HG02610 (cell line): Measurements from ENCODE around the gene SYNRG.
"Not testable (repeated sequence)": the region's sequence is repeated elsewhere in the genome, so short reads cannot be mapped to it uniquely, and the experiment has no call there.

Experiments used
- ATAC-seq: cut with Tn5 transposase; IDR thresholded peaks from one replicate; pipeline ENCODE4 v1.9.1; 2021; ENCODE audit warnings: mild to moderate bottlenecking, moderate library complexity; ENCODE audit not compliant: unreplicated experiment

The SYNRG gene

GRCh38 chr17:37546302-37546701 lies 62.9 kb downstream of the SYNRG start:
- ATAC-seq: no peak

DNA sequence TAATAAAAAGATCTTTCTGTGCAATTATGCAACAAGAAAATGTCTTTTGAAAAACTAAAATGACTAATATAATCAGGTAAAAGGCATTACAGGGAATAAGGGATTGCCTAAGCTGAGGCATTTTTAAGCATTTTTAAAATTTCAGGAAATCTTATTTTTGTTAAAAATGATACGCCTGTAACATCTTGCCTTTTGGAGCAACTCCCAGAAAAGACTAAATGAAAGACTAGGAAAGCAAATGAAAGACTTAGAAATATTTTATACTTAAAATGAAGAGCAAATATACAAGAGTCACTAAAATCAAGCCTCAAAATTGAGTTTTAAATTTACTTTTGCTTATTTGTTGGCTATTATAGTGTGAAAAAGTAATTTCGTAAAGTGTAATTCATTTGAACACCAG lies 63.7 kb downstream of the SYNRG start:
- ATAC-seq: no peak

DNA sequence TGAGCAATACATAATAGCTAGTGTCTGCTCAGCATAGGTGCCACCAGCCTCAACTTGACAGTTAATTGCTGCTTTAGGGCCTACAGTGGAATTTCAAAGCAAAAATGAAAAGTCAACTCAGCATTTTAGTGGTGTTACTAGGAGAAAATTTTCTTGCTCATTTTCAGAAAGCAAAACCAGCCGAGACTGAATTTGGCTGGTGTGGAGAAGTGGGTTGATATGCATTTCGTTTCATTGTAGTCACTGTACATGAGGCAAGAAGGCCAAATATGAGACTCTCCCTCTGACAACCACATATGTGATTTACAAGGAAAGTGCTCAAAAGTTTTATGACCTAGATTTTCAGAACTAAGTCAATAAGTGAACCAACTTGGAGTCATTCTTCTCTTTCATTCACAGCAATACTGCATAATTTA lies 65.6 kb downstream of the SYNRG start:
- no peak for ATAC-seq

- ATAC-seq: no peak
These were observed 67.1 kb downstream of the SYNRG start for GRCh38 chr17:37541880-37542660.

DNA sequence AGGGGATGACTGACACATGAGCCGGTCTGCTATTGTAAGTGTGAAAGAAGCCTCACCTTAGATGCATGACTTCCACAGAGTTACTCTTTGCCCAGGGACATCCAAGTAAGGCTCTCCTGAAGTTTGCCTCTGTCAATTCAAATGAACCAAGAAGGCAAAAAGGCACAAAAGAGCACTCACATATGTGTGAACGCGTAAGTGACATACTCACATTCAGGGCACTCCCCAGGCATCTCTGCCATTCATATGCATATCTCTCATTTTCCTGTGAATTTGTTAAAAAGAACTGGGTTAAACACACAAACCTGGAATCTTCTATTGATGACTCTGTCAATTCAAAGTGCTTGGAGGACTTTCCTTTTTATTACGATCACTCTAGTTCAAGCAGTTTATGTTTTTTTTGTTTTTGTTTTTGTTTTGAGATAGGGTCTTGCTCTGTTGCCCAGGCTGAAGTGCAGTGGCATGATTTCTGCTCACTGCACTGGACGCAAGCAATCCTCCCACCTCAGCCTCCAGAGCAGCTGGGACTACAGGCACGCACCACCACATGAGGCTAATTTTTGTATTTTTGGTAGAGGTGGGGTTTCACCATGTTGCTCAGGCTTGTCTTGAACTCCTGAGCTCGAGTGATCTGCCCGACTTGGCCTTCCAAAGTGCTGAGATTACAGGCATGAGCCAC lies 70.1 kb downstream of the SYNRG start:
- no peak for ATAC-seq

GRCh38 chr17:37535906-37536305 lies 73.3 kb downstream of the SYNRG start:
- ATAC-seq: no peak

GRCh38 chr17:37532756-37533155 lies 76.5 kb downstream of the SYNRG start:
- no peak for ATAC-seq

GRCh38 chr17:37530420-37530819 lies 78.8 kb downstream of the SYNRG start:
- no peak for ATAC-seq

DNA sequence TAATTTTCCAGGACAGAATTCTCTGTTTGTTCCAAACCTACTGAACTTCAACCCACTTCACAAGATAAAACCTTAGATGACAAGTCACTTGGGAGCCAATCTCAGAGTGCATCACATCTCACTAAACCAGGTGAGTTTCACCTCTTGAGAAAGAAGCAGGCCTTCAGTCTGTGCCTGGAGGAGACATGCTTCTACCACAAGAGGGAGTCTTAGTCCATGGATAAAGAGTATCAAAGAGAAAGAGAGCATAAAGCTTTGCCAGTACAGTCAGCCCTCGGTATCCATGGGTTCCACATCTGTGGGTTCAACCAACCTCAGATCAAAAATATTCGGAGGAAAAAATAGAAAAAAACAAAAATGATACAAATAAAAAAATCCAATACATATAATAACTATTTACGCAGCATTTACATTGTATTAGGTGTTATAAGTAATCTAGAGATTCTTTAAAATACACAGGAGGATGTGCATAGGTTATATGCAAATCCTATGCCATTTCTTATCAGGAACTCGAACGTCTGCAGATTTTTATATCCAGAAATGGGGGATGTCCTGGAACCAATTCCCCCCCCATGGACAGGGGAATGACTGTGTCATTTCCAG lies 81.9 kb downstream of the SYNRG start:
- ATAC-seq: no peak

GRCh38 chr17:37523715-37524219 lies 85.5 kb downstream of the SYNRG start:
- no peak for ATAC-seq

DNA sequence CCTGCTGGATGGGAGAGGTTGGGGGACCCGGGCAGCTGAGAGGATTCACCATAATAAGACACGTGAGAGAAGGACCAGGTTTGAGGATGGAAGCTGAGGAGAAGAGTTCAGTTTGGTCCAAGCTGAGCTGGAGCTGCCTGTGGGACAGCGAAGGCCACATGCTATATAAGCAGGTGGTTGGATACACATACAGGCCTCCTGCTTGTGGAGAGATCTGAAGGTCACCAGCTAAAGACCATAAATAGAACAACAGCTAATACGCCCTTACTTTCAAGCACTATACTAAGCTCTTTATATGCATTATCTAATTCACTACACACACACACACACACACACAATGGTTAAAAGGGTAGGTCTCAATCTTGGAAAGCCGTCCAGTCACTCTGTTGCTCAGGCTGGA lies 87.4 kb downstream of the SYNRG start:
- ATAC-seq: no peak

DNA sequence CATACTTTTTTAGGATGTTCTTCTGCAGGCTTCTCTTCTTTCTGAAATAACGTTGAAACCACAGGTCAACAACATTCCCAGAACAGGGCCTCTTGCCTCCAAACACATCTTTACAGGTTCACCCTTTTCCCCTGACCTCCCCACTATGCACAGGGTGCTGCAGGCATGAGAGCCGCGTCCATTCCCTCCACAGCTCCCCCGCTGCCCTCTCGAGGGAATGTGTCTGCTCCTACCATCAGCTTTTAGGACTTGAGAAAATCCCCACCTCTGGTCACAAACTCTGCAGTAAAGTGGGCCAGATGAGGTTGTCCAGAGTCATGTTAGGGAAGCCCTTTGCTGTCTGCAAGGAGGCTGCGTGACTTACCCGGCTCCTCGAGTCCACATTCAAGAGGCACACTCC lies 89.0 kb downstream of the SYNRG start:
- no peak for ATAC-seq

DNA sequence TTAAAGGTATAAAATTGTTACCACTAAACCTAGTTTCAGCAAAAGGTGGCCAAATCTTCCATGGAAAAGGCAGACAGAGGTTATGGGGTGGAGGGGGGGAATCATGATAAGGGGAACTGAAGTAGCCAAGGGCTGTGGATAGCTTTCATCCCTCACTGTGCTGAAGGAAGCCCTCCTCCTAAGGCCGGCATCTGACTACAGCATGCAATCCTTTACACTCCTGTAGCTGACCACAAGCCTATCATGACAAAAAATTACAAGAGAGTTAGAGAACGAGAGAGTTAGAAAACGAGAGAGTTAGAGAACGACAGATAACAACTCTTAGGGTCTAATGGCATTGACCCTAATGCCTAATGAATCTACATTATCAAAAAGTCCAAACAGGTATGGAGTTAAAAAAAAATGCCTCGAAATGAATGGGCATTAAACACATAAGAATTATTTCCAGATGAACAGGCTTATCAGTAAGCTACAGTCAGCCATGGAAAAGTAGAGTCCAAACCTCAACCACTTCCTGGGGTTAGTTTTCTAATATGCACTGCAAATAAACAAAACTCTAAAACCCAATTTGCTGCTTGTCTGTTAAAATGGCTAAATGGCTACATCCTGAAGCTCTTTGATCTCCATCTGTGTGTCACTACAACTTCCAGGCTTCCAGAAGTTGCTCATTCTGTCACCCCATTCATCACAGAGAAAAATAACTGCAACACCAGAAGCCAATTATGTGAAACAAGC lies 89.8 kb downstream of the SYNRG start:
- ATAC-seq: no peak

- ATAC-seq: no peak
These were observed 90.4 kb downstream of the SYNRG start for GRCh38 chr17:37518826-37519225.

GRCh38 chr17:37517881-37518280 lies 91.3 kb downstream of the SYNRG start:
- no peak for ATAC-seq

GRCh38 chr17:37516127-37516571 lies 93.1 kb downstream of the SYNRG start:
- no peak for ATAC-seq

DNA sequence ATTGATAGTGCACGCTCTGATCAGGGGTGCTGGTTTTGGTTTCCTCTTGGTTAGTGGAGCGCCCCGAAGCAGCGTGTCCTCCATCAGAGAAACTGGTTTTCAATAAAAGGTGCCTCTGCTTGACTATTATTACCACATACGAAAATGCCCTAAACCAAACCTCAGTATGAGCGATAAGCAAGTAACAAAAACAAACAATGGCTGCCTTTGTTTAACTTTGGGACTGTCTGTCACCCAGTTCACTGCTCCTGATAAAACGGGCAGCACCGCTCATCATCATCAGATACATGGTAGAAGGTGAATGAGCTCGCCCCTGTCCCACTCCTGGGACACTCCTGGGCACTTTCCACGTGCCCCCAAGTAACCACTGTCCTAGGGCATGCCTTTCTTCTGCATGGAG lies 95.5 kb downstream of the SYNRG start:
- ATAC-seq: no peak

DNA sequence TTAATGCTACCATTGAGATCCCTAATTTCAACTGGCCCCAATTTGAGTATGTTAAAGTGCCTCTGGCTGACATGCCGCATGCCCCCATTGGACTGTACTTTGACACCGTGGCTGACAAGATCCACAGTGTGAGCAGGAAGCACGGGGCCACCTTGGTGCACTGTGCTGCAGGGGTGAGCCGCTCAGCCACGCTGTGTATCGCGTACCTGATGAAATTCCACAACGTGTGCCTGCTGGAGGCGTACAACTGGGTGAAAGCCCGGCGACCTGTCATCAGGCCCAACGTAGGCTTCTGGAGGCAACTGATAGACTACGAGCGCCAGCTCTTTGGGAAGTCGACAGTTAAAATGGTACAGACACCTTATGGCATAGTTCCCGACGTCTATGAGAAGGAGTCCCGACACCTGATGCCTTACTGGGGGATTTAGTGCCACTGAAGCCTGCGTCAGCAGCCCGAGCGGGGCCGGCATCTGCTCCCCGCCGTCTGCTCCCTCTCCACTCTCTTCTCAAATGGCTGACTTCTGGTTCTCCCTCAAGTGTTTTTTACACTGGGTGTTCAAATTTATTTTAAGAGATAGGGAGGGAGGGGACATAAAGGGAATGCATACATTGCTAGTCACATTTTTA lies 96.7 kb downstream of the SYNRG start:
- no peak for ATAC-seq

DNA sequence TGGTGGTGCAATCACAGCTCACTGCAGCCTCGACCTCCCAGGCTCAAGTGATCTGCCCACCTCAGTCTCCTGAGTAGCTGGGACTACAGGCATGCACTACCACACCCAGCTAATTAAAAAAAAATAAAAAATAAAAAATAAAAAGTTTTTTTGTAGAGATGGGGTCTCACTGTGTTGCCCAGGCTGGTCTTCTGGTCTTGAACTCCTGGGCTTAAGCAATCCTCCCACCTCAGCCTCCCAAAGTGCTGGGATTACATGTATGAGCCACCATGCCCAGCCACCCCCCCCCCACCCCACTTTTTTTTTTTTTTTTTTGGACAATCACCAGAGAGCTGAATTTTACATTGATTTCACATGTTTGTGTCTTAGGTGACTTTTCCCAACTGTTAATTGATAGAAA lies 97.6 kb downstream of the SYNRG start:
- not testable (repeated sequence) for ATAC-seq

DNA sequence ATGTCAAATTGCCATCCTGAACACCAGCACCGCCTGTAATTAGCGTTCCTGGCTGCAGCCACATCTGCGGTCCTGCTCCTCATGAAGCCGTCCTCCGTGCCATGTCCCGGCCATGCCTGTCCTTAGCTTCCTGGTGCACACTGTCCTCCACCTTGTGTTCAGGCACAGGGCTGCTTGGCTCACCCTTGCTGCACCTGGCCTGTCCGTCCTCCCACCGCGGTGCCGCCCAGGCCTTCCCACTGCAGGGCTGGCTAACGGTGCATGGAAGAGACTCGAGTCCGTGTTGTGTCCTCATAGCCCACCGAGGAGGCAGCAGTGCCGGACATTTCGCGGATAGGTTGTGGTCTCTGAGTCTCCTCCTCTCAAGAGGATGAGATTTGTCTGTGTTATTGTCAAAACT lies 99.2 kb downstream of the SYNRG start:
- ATAC-seq: no peak

- no peak for ATAC-seq
These were observed 102.1 kb downstream of the SYNRG start for GRCh38 chr17:37507111-37507510.
